H1 (cell line): Measurements from ENCODE around the gene PTPRG. TPM values are rescaled to one million over a fixed set of nuclear protein-coding genes. Genes with fewer than 3 reads are reported as not detected.

Source experiments
- EZH2 ChIP-seq: fragments of 200-600 bp; sonication (generic); IDR thresholded peaks from 2 replicates; pipeline ENCODE4 v1.7.1; 2012; ENCODE audit warnings: low read depth, mild to moderate bottlenecking, moderate library complexity, low read length, inconsistent platforms; ENCODE audit not compliant: severe bottlenecking
- POLR2A ChIP-seq, 2 experiments: IDR thresholded peaks; 1 replicate in 1 of 2; 2 replicates in 1 of 2; pipeline ENCODE4 v1.6.1; 2011; ENCODE audit warnings: low read depth in 2 of 2, low read length in 2 of 2, mild to moderate bottlenecking in 2 of 2; ENCODE audit errors: control extremely low read depth in 1 of 2
- RXRA ChIP-seq: IDR thresholded peaks from 2 replicates; pipeline ENCODE4 v1.6.1; 2011; ENCODE audit warnings: low read depth, mild to moderate bottlenecking, low read length, moderate library complexity; ENCODE audit not compliant: insufficient read depth
- polyA plus RNA-seq, 7 experiments: library from polyadenylated mRNA; depleted of rRNA in 3 of 7; stranded (reverse) in 5 of 7; unstranded in 2 of 7; fragments of >200 nt in 5 of 7; fragments of 200-250 nt in 2 of 7; gene quantifications; 1 replicate in 5 of 7; 2 replicates in 1 of 7; 4 replicates in 1 of 7; pipeline versions ENCODE4 v1.2.1 to v1.2.3, GENCODE V29; 2011 to 2013; ENCODE audit warnings: missing spikeins in 2 of 7, mixed read lengths in 2 of 7
- total RNA-seq: library from RNA; stranded (reverse); fragmentation: NEBNext Ultra II Directional; extraction: Animal tissue kit (Norgen Biotek cat#: 25700); gene quantifications from 2 replicates; pipeline ENCODE4 v1.2.1, GENCODE V29; 2021

Gene PTPRG
- total and polyA plus RNA-seq, 2 of the 8 experiments (the other 6 are each of a cell fraction or from before 2014, with no cell fraction given): 23.3 to 96.2 TPM

- no peak for TF ChIP-seq EZH2
- TF ChIP-seq RXRA: no peak
- no peak for TF ChIP-seq POLR2A (IDR thresholded peaks at IDR 0.05; ENCODE audit: control extremely low read depth in 1 of 2, low read depth in 2 of 2, low read length in 2 of 2)
These were observed 55.2 kb downstream of the PTPRG start (continued) for GRCh38 chr3:61616586-61616985.
